Measurements from ENCODE around the gene IL31RA. TPM values are rescaled to one million over a fixed set of nuclear protein-coding genes. Genes with fewer than 3 reads are reported as not detected.

The IL31RA gene
- total RNA-seq, 1 donor from 2014 or later, result 5.7 TPM

GRCh38 chr5:55895346-55895745, 44.2 kb downstream of the IL31RA start:
- H2AFZ ChIP-seq (ENCODE audit: low read depth, low read length), result no peak overlapping the region

DNA sequence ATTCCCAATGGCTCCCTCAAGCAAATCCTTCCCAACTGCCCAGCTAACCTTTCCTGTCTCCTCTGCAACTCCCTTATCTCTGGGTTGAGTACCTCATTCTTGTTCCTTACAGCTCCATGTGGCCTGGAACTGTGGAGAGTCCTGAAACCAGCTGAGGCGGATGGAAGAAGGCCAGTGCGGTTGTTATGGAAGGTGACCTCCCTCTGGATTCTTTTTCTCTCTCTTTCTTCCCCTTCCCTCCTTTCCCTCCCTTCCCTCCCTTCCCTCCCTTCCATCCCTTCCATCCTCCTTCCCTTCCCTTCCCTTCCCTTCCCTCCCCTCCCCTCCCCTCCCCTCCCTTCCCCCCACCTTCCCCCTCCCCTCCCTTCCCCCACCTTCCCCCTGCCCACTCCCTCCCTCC, 45.1 kb downstream of the IL31RA start:
- peaks cover 21% of the 10 kb centered on the region for H3K4me1 Mint-ChIP-seq (ENCODE audit: low read depth, unreplicated experiment)
- no peak for TF ChIP-seq CTCF (IDR thresholded peaks at IDR 0.05; ENCODE audit: insufficient read depth, low read depth, low read length)

More at GRCh38 chr5:55895346-55895745, 44.2 kb downstream of the IL31RA start:
- H3K9ac ChIP-seq (ENCODE audit: low read length), result no peak overlapping the region
- no peaks in the 10 kb centered on the region for H4K20me1 ChIP-seq (ENCODE audit: insufficient read depth, low read length)
- no peak overlapping the region for H3K4me3 ChIP-seq (ENCODE audit: insufficient read depth, low read depth, low read length)
- H3K9me3 ChIP-seq (ENCODE audit: insufficient read depth, low read depth, low read length), result no peaks in the 10 kb centered on the region
- Mint-ChIP-seq H3K9me3 (ENCODE audit: unreplicated experiment) (no peaks in the 10 kb centered on the region), H3K36me3 (ENCODE audit: low read depth, unreplicated experiment) (no peaks in the 10 kb centered on the region), H3K4me1 (ENCODE audit: low read depth, unreplicated experiment) (peaks cover 21% of the 10 kb centered on the region), H3K27me3 (ENCODE audit: low read depth, unreplicated experiment) (no peaks in the 10 kb centered on the region), H3K4me3 (ENCODE audit: unreplicated experiment) (no peak overlapping the region), H3K27ac (ENCODE audit: unreplicated experiment) (no peak overlapping the region)
- H3K4me1 ChIP-seq (ENCODE audit: insufficient read depth, low read length), result peaks cover 18% of the 10 kb centered on the region
- H3K36me3 ChIP-seq (ENCODE audit: insufficient read depth, low read length), result no peaks in the 10 kb centered on the region
- no peaks in the 10 kb centered on the region for H3K79me2 ChIP-seq (ENCODE audit: insufficient read depth, low read length)
- H3K4me2 ChIP-seq (ENCODE audit: low read length), result no peak overlapping the region
- no peak overlapping the region for H3K27ac ChIP-seq (ENCODE audit: low read depth, low read length)
- TF ChIP-seq CTCF (IDR thresholded peaks at IDR 0.05; ENCODE audit: insufficient read depth, low read depth, low read length) (no peak), EZH2 (IDR thresholded peaks at IDR 0.05; ENCODE audit: insufficient read depth, low read length) (no peak)
- no peaks in the 10 kb centered on the region for H3K27me3 ChIP-seq (ENCODE audit: insufficient read depth, low read length)
- DNase-seq (ENCODE audit: low read depth), result no peak
- FAIRE-seq, result peak; percentile 23

GRCh38 chr5:55896663-55897062, 45.5 kb downstream of the IL31RA start:
- H3K4me3 Mint-ChIP-seq (ENCODE audit: unreplicated experiment), result no peak overlapping the region

More for the DNA sequence above, 45.1 kb downstream of the IL31RA start:
- no peak overlapping the region for H3K27ac Mint-ChIP-seq (ENCODE audit: unreplicated experiment)
- no peak for FAIRE-seq
- H3K9me3 ChIP-seq (ENCODE audit: insufficient read depth, low read depth, low read length), result no peaks in the 10 kb centered on the region
- H3K4me3 ChIP-seq (ENCODE audit: insufficient read depth, low read depth, low read length), result no peak overlapping the region
- no peak overlapping the region for H3K27ac ChIP-seq (ENCODE audit: low read depth, low read length)
- no peaks in the 10 kb centered on the region for H3K27me3 Mint-ChIP-seq (ENCODE audit: low read depth, unreplicated experiment)
- H3K36me3 Mint-ChIP-seq (ENCODE audit: low read depth, unreplicated experiment), result no peaks in the 10 kb centered on the region
- no peaks in the 10 kb centered on the region for H3K36me3 ChIP-seq (ENCODE audit: insufficient read depth, low read length)
- no peaks in the 10 kb centered on the region for H3K79me2 ChIP-seq (ENCODE audit: insufficient read depth, low read length)
- H3K4me1 ChIP-seq (ENCODE audit: insufficient read depth, low read length), result peaks cover 18% of the 10 kb centered on the region
- H3K4me3 Mint-ChIP-seq (ENCODE audit: unreplicated experiment), result no peak overlapping the region
- no peaks in the 10 kb centered on the region for H3K9me3 Mint-ChIP-seq (ENCODE audit: unreplicated experiment)
- H3K27me3 ChIP-seq (ENCODE audit: insufficient read depth, low read length), result no peaks in the 10 kb centered on the region
- no peak overlapping the region for H3K9ac ChIP-seq (ENCODE audit: low read length)
- H2AFZ ChIP-seq (ENCODE audit: low read depth, low read length), result no peak overlapping the region
- no peak for DNase-seq (ENCODE audit: low read depth)
- no peaks in the 10 kb centered on the region for H4K20me1 ChIP-seq (ENCODE audit: insufficient read depth, low read length)
- no peak overlapping the region for H3K4me2 ChIP-seq (ENCODE audit: low read length)

More at GRCh38 chr5:55896663-55897062, 45.5 kb downstream of the IL31RA start:
- no peak for DNase-seq (ENCODE audit: low read depth)
- no peak for TF ChIP-seq EZH2 (IDR thresholded peaks at IDR 0.05; ENCODE audit: insufficient read depth, low read length)
- no peak for TF ChIP-seq CTCF (IDR thresholded peaks at IDR 0.05; ENCODE audit: insufficient read depth, low read depth, low read length)
- H3K27me3 ChIP-seq (ENCODE audit: insufficient read depth, low read length), result no peaks in the 10 kb centered on the region
- no peaks in the 10 kb centered on the region for H3K9me3 ChIP-seq (ENCODE audit: insufficient read depth, low read depth, low read length)
- no peaks in the 10 kb centered on the region for H3K79me2 ChIP-seq (ENCODE audit: insufficient read depth, low read length)
- H3K36me3 Mint-ChIP-seq (ENCODE audit: low read depth, unreplicated experiment), result no peaks in the 10 kb centered on the region
- H3K27ac ChIP-seq (ENCODE audit: low read depth, low read length), result no peak overlapping the region
- no peak overlapping the region for H3K4me2 ChIP-seq (ENCODE audit: low read length)
- FAIRE-seq, result no peak
- H3K36me3 ChIP-seq (ENCODE audit: insufficient read depth, low read length), result no peaks in the 10 kb centered on the region
- no peak overlapping the region for H3K4me3 ChIP-seq (ENCODE audit: insufficient read depth, low read depth, low read length)
- peaks cover 18% of the 10 kb centered on the region for H3K4me1 ChIP-seq (ENCODE audit: insufficient read depth, low read length)
- H4K20me1 ChIP-seq (ENCODE audit: insufficient read depth, low read length), result no peaks in the 10 kb centered on the region
- H3K9me3 Mint-ChIP-seq (ENCODE audit: unreplicated experiment), result no peaks in the 10 kb centered on the region
- H2AFZ ChIP-seq (ENCODE audit: low read depth, low read length), result no peak overlapping the region
- no peak overlapping the region for H3K27ac Mint-ChIP-seq (ENCODE audit: unreplicated experiment)
- peaks cover 21% of the 10 kb centered on the region for H3K4me1 Mint-ChIP-seq (ENCODE audit: low read depth, unreplicated experiment)
- no peaks in the 10 kb centered on the region for H3K27me3 Mint-ChIP-seq (ENCODE audit: low read depth, unreplicated experiment)
- H3K9ac ChIP-seq (ENCODE audit: low read length), result no peak overlapping the region
